Panc1 (cell line): Measurements from ENCODE around the gene NCKAP5. TPM values are rescaled to one million over a fixed set of nuclear protein-coding genes. Genes with fewer than 3 reads are reported as not detected.
"Not testable (repeated sequence)": the region's sequence is repeated elsewhere in the genome, so short reads cannot be mapped to it uniquely, and the experiment has no call there.

Source experiments
- ATAC-seq: fragments of 200-7000 bp; cut with Tn5 transposase; 2 replicates; pipeline ENCODE4 v1.9.1; 2020; ENCODE audit warnings: mild to moderate bottlenecking, moderate library complexity
- BruUV-seq: library from RNA; stranded (reverse); fragments of 400-500 nt; replicated peaks from 2 replicates; lab custom pipeline; 2021; lab: Mats Ljungman, UMichigan
- CTCF ChIA-PET: fragments of 300-600 bp; sonication (Branson Sonifier 250); formaldehyde crosslinking; loops from one replicate; lab custom pipeline; 2022; ENCODE audit warnings: antibody characterized with exemption; lab: Charles Lee
- POLR2A ChIA-PET: fragments of 300-600 bp; sonication (Branson Sonifier 250); formaldehyde crosslinking; loops from one replicate; lab custom pipeline; 2022; ENCODE audit warnings: antibody characterized with exemption; lab: Charles Lee
- DNase-seq: peaks from one replicate; pipeline ENCODE4 v3.0.0-alpha.2; 2010; ENCODE audit warnings: low read depth, low spot score
- H3K27ac ChIP-seq: 2 replicates; pipeline ENCODE4 v1.5.1; 2011; ENCODE audit warnings: mild to moderate bottlenecking, low read length, inconsistent platforms
- H3K27me3 ChIP-seq: fragments of 200-500 bp; sonication (Bioruptor generic); 2 replicates; pipeline ENCODE4 v1.6.0; 2014; ENCODE audit warnings: low read length, inconsistent platforms; ENCODE audit not compliant: control insufficient read depth, insufficient read depth
- H3K36me3 ChIP-seq: fragments of 200-500 bp; sonication (Bioruptor generic); 2 replicates; pipeline ENCODE4 v1.5.1; 2014; ENCODE audit warnings: inconsistent platforms, mild to moderate bottlenecking, low read length, moderate library complexity; ENCODE audit not compliant: control insufficient read depth, insufficient read depth
- H3K4me1 ChIP-seq: 2 replicates; pipeline ENCODE4 v1.5.1; 2011; ENCODE audit warnings: inconsistent platforms, mild to moderate bottlenecking, low read length, moderate library complexity; ENCODE audit not compliant: control insufficient read depth, insufficient read depth
- H3K4me3 ChIP-seq, 2 experiments: 2 replicates each; pipeline ENCODE4 v1.5.1; 2011 to 2012; ENCODE audit warnings: low read depth in 2 of 2, low read length in 2 of 2, mild to moderate bottlenecking in 2 of 2, inconsistent platforms in 1 of 2, moderate library complexity in 1 of 2
- H3K9me3 ChIP-seq: fragments of 200-500 bp; sonication (Bioruptor generic); 2 replicates; pipeline ENCODE4 v1.5.1; 2014; ENCODE audit warnings: low read depth, mild to moderate bottlenecking, inconsistent platforms, low read length, moderate library complexity; ENCODE audit not compliant: control insufficient read depth, insufficient read depth
- POLR2AphosphoS5 ChIP-seq: IDR thresholded peaks from 2 replicates; pipeline ENCODE4 v1.6.1; 2012; ENCODE audit warnings: mild to moderate bottlenecking, low read depth, low read length, moderate library complexity
- SIN3A ChIP-seq: IDR thresholded peaks from 2 replicates; pipeline ENCODE4 v1.6.1; 2012; ENCODE audit warnings: low read depth, mild to moderate bottlenecking, low read length, moderate library complexity, borderline replicate concordance; ENCODE audit not compliant: insufficient read depth
- TCF7L2 ChIP-seq: IDR thresholded peaks from 2 replicates; pipeline ENCODE4 v1.6.1; 2011; ENCODE audit warnings: mild to moderate bottlenecking, low read depth, low read length, inconsistent platforms
- in situ Hi-C: cut with HindIII; loops from 2 replicates; pipeline ENCODE4 v1.10.0; 2016; ENCODE audit warnings: low sequenced_read_pairs, low pct_unique_long_range_greater_than_20kb
- intact Hi-C: fragments of 100-400 bp; cut with micrococcal nuclease; formaldehyde crosslinking; loops from one replicate; pipeline ENCODE4 v1.10.0; 2022; ENCODE audit not compliant: unreplicated experiment
- total RNA-seq: library from RNA; stranded (reverse); gene quantifications from one replicate; pipeline ENCODE4 v1.2.1, GENCODE V29; 2021; ENCODE audit not compliant: unreplicated experiment
- TF ChIP-seq, protein P1 (sequence below): fragments of 450-650 bp; IDR thresholded peaks from 2 replicates; pipeline ENCODE4 v1.5.1; 2017; ENCODE audit warnings: mild to moderate bottlenecking
- TF ChIP-seq, protein P2 (sequence below), 2 experiments: IDR thresholded peaks; 2 replicates each; pipeline ENCODE4 v1.6.1; 2011 to 2012; ENCODE audit warnings: low read depth in 2 of 2, control low read depth in 1 of 2, low read length in 1 of 2, mild to moderate bottlenecking in 1 of 2, moderate library complexity in 1 of 2; ENCODE audit not compliant: insufficient read depth in 1 of 2

NCKAP5 gene
- total RNA-seq, 1 experiment from 2014 or later: 0.10 TPM

DNA sequence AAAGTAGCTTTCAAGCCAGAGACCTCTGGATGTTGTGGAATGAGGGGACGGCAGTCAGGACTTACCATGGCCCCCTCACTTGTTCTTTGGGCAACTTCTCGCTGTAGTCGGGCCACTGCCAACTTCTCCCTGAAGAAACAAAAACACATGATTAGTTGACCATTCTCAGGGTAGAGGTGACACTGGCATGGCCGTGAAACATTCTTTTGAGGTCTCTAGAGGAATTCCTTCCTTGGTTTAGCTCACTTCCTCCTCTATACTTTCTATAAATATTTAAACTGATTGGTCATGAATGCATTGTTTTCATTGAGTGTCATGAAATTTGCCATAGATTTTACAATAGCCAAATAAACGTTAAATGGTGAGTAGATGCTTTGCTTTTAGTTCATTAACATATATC lies 354.6 kb downstream of the NCKAP5 start:
- DNase-seq (no peak), ATAC-seq (no peak)
- Histone ChIP-seq H3K4me1 (no peaks in the 10 kb centered on the region), H3K27ac (no peak overlapping the region), H3K9me3 (peaks cover 8% of the 10 kb centered on the region; the same call in 1 of the 2 replicates), H3K36me3 (no peaks in the 10 kb centered on the region), H3K27me3 (no peaks in the 10 kb centered on the region), H3K4me3 (no peak overlapping the region)
- intact Hi-C loops: no loop called here
- no peak for TF ChIP-seq SIN3A
- TF ChIP-seq, protein P1, sequence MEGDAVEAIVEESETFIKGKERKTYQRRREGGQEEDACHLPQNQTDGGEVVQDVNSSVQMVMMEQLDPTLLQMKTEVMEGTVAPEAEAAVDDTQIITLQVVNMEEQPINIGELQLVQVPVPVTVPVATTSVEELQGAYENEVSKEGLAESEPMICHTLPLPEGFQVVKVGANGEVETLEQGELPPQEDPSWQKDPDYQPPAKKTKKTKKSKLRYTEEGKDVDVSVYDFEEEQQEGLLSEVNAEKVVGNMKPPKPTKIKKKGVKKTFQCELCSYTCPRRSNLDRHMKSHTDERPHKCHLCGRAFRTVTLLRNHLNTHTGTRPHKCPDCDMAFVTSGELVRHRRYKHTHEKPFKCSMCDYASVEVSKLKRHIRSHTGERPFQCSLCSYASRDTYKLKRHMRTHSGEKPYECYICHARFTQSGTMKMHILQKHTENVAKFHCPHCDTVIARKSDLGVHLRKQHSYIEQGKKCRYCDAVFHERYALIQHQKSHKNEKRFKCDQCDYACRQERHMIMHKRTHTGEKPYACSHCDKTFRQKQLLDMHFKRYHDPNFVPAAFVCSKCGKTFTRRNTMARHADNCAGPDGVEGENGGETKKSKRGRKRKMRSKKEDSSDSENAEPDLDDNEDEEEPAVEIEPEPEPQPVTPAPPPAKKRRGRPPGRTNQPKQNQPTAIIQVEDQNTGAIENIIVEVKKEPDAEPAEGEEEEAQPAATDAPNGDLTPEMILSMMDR: no peak
- no peak for TF ChIP-seq POLR2AphosphoS5
- POLR2A ChIA-PET: no interaction called here
- no TSS peak for BruUV-seq
- in situ Hi-C loops: no loop called here
- CTCF ChIA-PET: no interaction called here

DNA sequence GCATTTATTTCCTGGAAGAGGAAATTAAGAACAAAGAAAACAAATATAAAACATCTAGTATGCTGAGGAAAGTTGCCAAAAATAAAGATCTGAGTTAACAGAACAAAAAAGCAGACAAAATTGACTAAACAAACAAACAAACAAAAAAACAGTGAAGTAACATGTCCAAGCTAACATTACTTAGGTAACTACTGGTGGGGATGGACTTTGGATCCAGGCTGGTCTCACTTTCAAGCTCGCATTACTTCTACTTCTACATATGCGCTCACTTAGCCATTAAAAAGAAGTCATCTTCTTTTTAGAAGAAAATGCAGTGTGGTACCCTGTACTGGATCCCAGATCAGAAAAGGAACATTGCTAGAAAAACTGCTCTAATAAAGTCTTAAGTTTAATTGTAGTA lies 358.9 kb downstream of the NCKAP5 start:
- ChIA-PET CTCF (no interaction called here), POLR2A (no interaction called here)
- DNase-seq (no peak), ATAC-seq (no peak)
- 0 out of 2 replicates have a peak, but pooled peaks cover 5% of the 10 kb centered on the region for H3K9me3 ChIP-seq
- BruUV-seq: no TSS peak
- TF ChIP-seq, protein P1: no peak
- TF ChIP-seq, protein P2, sequence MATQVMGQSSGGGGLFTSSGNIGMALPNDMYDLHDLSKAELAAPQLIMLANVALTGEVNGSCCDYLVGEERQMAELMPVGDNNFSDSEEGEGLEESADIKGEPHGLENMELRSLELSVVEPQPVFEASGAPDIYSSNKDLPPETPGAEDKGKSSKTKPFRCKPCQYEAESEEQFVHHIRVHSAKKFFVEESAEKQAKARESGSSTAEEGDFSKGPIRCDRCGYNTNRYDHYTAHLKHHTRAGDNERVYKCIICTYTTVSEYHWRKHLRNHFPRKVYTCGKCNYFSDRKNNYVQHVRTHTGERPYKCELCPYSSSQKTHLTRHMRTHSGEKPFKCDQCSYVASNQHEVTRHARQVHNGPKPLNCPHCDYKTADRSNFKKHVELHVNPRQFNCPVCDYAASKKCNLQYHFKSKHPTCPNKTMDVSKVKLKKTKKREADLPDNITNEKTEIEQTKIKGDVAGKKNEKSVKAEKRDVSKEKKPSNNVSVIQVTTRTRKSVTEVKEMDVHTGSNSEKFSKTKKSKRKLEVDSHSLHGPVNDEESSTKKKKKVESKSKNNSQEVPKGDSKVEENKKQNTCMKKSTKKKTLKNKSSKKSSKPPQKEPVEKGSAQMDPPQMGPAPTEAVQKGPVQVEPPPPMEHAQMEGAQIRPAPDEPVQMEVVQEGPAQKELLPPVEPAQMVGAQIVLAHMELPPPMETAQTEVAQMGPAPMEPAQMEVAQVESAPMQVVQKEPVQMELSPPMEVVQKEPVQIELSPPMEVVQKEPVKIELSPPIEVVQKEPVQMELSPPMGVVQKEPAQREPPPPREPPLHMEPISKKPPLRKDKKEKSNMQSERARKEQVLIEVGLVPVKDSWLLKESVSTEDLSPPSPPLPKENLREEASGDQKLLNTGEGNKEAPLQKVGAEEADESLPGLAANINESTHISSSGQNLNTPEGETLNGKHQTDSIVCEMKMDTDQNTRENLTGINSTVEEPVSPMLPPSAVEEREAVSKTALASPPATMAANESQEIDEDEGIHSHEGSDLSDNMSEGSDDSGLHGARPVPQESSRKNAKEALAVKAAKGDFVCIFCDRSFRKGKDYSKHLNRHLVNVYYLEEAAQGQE (IDR thresholded peaks at IDR 0.05; ENCODE audit: insufficient read depth in 1 of 2, low read depth in 2 of 2, low read length in 1 of 2): no peak
- TF ChIP-seq TCF7L2: no peak
- H3K27me3 ChIP-seq: no peaks in the 10 kb centered on the region
- H3K4me3 ChIP-seq: no peak overlapping the region
- no peak overlapping the region for H3K27ac ChIP-seq
- intact Hi-C loops: no loop called here
- no peaks in the 10 kb centered on the region for H3K36me3 ChIP-seq
- no peaks in the 10 kb centered on the region for H3K4me1 ChIP-seq
- in situ Hi-C loops: no loop called here

DNA sequence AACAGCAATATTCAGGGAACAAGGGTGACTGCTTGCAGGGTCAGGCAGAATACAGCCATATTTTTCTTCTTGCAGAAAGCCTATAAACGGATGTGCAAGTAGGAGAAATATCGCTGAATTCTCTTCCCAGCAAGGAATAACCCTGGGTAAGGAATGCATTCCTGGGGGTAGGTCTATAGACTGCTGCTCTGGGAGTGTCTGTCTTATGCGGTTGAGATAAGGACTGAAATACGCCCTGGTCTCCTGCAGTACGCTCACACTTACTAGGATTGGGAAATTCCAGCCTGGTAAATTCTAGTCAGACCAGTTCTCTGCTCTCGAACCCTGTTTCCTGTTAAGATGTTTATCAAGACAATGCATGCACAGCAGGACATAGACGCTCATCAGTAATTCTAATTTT lies 361.6 kb downstream of the NCKAP5 start:
- H3K27ac ChIP-seq, POLR2A ChIA-PET, DNase-seq, H3K4me1 ChIP-seq, H3K27me3 ChIP-seq, intact Hi-C loops, CTCF ChIA-PET, H3K36me3 ChIP-seq, H3K9me3 ChIP-seq, in situ Hi-C loops, BruUV-seq, ATAC-seq, H3K4me3 ChIP-seq: not testable (repeated sequence)
